GM21528 (cell line): ENCODE data around the gene ARHGAP9.

Experiments used
- ATAC-seq: cut with Tn5 transposase; IDR thresholded peaks from one replicate; pipeline ENCODE4 v1.9.1; 2021; ENCODE audit warnings: mild to moderate bottlenecking, moderate library complexity; ENCODE audit not compliant: unreplicated experiment, low FRiP score

ARHGAP9 gene

GRCh38 chr12:57475271-57476161 lies 4.2 kb downstream of the ARHGAP9 start:
- ATAC-seq, result no peak

GRCh38 chr12:57474862-57475261 lies 4.8 kb downstream of the ARHGAP9 start:
- ATAC-seq, result no peak

- ATAC-seq, result no peak
Measured at GRCh38 chr12:57474430-57474829, 5.2 kb downstream of the ARHGAP9 start.

GRCh38 chr12:57473886-57474285 lies 5.8 kb downstream of the ARHGAP9 start:
- ATAC-seq, result no peak

GRCh38 chr12:57473392-57473791 lies 6.3 kb downstream of the ARHGAP9 start:
- no peak for ATAC-seq

GRCh38 chr12:57472391-57472790 lies 7.3 kb downstream of the ARHGAP9 start:
- no peak for ATAC-seq

- no peak for ATAC-seq
Measured at GRCh38 chr12:57471661-57472060, 8.0 kb downstream of the ARHGAP9 start.

- ATAC-seq, result no peak
Measured at GRCh38 chr12:57470970-57471656, 8.6 kb downstream of the ARHGAP9 start.

GRCh38 chr12:57470286-57470969 lies 9.2 kb downstream of the ARHGAP9 start:
- no peak for ATAC-seq

GRCh38 chr12:57469296-57470164 lies 10.1 kb downstream of the ARHGAP9 start:
- ATAC-seq, result no peak

- no peak for ATAC-seq
Measured at GRCh38 chr12:57467915-57468314, 11.8 kb downstream of the ARHGAP9 start.

- no peak for ATAC-seq
Measured at GRCh38 chr12:57467212-57467874, 12.3 kb downstream of the ARHGAP9 start.

- no peak for ATAC-seq
Measured at GRCh38 chr12:57465747-57466505, 13.7 kb downstream of the ARHGAP9 start.

GRCh38 chr12:57465030-57465746 lies 14.5 kb downstream of the ARHGAP9 start:
- no peak for ATAC-seq

GRCh38 chr12:57464569-57464968 lies 15.1 kb downstream of the ARHGAP9 start:
- ATAC-seq, result no peak

GRCh38 chr12:57462912-57463253 lies 16.8 kb downstream of the ARHGAP9 start:
- no peak for ATAC-seq

- ATAC-seq, result peak; percentile 66
Measured at GRCh38 chr12:57462251-57462911, 17.3 kb downstream of the ARHGAP9 start.

- ATAC-seq, result no peak
Measured at GRCh38 chr12:57461917-57462250, 17.8 kb downstream of the ARHGAP9 start.
